22Rv1 (cell line): ENCODE data around the gene PCSK5.

ENCODE experiments used
- H3K27ac ChIP-seq: fragments of 450-650 bp; 2 replicates; pipeline ENCODE4 v1.5.1; 2017
- ZFX ChIP-seq: fragments of 450-650 bp; IDR thresholded peaks from 2 replicates; pipeline ENCODE4 v1.6.1; 2017; ENCODE audit warnings: antibody characterized with exemption, borderline replicate concordance
- TF ChIP-seq, protein P1 (sequence below): fragments of 450-650 bp; IDR thresholded peaks from 2 replicates; pipeline ENCODE4 v1.5.1; 2017; ENCODE audit warnings: mild to moderate bottlenecking

PCSK5 gene

DNA sequence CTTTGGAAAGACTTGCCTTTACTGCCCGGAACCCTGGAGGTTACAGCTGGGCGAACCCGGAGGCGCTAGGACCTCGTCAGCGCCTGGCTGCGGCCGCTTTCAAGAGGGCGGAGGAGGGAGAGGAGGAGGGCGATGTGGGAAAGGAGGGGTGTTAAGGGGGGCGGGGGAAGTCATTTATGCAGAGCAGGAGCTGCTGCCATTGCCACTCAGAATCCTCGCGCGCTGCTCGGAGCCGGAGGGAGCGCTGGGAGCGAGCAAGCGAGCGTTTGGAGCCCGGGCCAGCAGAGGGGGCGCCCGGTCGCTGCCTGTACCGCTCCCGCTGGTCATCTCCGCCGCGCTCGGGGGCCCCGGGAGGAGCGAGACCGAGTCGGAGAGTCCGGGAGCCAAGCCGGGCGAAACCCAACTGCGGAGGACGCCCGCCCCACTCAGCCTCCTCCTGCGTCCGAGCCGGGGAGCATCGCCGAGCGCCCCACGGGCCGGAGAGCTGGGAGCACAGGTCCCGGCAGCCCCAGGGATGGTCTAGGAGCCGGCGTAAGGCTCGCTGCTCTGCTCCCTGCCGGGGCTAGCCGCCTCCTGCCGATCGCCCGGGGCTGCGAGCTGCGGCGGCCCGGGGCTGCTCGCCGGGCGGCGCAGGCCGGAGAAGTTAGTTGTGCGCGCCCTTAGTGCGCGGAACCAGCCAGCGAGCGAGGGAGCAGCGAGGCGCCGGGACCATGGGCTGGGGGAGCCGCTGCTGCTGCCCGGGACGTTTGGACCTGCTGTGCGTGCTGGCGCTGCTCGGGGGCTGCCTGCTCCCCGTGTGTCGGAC is at the start of gene PCSK5:
Gene PCSK5 (plus strand): TSS at position 202 of the 805 bp plus-strand sequence. CDS start 509 bp downstream, at position 711.
- TF ChIP-seq ZFX = no peak
- TF ChIP-seq, protein P1, sequence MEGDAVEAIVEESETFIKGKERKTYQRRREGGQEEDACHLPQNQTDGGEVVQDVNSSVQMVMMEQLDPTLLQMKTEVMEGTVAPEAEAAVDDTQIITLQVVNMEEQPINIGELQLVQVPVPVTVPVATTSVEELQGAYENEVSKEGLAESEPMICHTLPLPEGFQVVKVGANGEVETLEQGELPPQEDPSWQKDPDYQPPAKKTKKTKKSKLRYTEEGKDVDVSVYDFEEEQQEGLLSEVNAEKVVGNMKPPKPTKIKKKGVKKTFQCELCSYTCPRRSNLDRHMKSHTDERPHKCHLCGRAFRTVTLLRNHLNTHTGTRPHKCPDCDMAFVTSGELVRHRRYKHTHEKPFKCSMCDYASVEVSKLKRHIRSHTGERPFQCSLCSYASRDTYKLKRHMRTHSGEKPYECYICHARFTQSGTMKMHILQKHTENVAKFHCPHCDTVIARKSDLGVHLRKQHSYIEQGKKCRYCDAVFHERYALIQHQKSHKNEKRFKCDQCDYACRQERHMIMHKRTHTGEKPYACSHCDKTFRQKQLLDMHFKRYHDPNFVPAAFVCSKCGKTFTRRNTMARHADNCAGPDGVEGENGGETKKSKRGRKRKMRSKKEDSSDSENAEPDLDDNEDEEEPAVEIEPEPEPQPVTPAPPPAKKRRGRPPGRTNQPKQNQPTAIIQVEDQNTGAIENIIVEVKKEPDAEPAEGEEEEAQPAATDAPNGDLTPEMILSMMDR = peak; percentile 33
- H3K27ac ChIP-seq = no peak within 1 kb of the TSS

DNA sequence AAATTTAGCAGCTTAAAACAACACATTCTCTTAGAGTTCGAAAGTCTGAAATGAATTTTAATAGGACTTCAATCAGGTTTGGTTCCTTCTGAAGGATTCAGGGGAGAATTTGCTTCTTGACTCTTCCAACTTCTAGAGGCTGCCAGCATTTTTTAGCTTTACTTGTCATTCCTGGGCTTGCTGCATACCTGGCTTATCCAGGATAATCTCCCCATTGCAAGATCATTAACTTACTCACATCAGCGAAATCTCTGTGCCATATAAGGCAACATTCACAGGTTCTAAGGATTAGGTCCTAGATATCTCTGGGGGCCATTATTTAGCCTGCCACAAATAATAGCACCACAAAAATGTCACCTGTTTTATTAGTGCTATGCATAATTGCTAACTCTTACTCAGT is 46.2 kb upstream of the PCSK5 start:
- no peak for TF ChIP-seq ZFX
- TF ChIP-seq, protein P1 = no peak
- no peak overlapping the region for H3K27ac ChIP-seq

DNA sequence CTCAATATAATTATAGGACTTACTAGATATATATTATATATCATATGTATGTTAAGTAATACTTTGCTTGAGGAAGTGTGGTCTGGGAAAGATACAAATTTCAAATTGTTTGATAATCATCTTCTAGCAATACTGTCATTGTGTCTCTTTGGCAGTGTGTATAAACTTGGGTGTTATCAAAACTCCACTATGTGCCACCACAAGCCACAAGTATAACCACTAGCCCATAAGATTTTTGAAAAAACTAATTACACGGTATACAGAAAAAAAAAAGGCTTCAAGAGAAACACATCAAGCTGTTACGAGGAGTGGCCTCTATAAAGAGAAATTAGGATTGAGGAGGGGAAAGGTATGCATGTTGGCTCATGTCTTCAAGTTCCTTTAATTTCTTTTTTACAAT is 44.7 kb upstream of the PCSK5 start:
- TF ChIP-seq ZFX = no peak
- TF ChIP-seq, protein P1 = no peak
- H3K27ac ChIP-seq = no peak overlapping the region

DNA sequence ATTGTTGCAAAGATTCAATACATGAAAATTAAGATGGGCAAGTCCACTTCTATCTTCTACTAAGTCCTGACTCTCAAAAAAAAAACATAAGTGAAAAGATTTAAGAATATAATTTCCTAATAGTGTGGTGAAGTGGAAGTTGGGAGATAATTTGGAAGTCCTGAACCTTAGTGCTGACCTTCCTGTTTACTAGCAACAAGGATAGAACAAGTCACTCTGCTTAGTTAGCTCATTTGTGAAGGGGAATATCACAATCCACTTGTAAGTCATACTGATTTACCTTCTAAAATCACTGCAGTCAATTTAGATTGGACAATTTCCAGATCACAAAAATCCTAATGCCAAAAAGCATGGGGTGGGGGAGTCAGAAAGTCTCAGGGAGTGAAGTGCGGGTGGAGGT is 43.4 kb upstream of the PCSK5 start:
- TF ChIP-seq, protein P1 = no peak
- H3K27ac ChIP-seq = no peak overlapping the region

DNA sequence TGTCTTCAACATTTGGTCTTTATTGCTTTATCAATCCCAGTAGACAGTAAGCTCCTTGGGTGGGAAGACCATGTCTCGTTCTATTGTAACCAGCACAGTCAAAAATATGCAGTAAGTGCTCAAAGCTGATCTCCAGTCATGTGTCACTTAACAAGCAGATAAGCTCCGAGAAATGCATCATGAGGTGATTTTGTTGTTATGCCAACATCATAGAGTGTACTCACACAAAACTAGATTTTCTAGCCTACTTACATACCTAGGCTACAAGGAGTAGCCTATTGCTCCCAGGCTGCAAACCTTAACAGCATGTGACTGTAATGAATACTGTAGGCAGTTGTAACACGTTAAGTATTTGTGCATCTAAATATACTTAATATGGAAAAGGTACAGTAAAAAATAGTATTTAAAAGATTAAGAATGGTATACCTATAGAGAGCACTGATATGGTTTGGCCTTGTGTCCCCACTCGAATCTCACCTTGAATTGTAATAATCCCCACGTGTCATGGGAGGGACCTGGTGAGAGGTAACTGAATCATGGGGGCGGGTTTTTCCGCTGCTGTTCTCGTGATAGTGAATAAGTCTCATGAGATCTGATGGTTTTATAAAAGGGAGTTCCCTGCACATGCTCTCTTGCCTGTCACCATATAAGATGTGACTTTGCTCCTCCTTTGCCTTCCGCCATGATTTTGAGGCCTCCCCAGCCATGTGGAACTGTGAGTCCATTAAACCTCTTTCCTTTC is 39.8 kb upstream of the PCSK5 start:
- TF ChIP-seq, protein P1 = no peak
- TF ChIP-seq ZFX = no peak

DNA sequence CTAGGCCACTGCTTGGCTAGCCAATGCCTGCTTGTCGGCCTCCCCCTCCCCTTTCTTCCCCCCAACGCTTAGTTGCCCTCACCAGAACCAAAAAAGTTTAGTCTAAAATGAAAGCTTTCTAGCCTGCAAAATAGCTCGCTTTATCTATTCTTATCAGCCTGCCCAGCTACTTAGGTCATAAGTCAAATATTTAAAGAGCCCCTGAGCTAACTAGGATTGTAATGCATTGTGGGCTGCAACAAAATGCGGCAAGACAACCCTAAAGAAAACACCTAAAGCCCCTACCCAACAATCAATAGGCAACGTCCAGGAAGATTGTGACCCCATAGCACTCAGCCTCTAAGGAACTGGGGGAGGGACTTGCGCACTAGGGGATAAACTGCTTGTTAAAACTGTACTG is 38.6 kb upstream of the PCSK5 start:
- no peak overlapping the region for H3K27ac ChIP-seq
- TF ChIP-seq, protein P1 = no peak
- no peak for TF ChIP-seq ZFX

More for the DNA sequence above, 39.8 kb upstream of the PCSK5 start:
- no peak overlapping the region for H3K27ac ChIP-seq

DNA sequence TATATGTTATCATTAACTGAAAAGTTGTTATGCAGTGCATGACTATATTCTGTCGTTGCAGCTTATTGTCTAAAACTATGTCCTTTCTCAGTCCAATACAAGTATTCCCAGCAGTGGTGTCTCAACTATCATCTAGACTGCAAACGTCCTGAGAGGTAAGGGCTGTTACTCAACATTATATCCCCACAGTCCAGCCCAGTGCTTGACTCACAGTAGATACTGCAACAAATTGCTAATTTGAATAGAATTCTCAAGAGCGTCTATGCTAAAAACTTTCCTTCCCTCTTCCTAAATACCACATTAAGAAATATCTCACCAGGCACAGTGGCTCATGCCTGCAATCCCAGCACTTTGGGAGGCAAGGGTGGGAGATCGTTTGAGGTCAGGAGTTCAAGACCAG is 37.7 kb upstream of the PCSK5 start:
- no peak for TF ChIP-seq ZFX
- TF ChIP-seq, protein P1 = no peak

More for the DNA sequence above, 37.7 kb upstream of the PCSK5 start:
- no peak overlapping the region for H3K27ac ChIP-seq
